Gastrocnemius medialis (tissue), 4 donors: ENCODE results near the gene CACNB1.

Experiments
- CTCF ChIP-seq, 5 experiments: fragments of 450-650 bp in 3 of 5; fragments of 200-600 bp in 2 of 5; sonication (generic) in 2 of 5; IDR thresholded peaks in 4 of 5; conservative IDR thresholded peaks in 1 of 5; 1 replicate in 4 of 5; 2 replicates in 1 of 5; pipeline ENCODE4 v1.5.1; 2016 to 2019; ENCODE audit warnings: antibody characterized with exemption in 5 of 5, mild to moderate bottlenecking in 3 of 5, moderate library complexity in 3 of 5
- POLR2A ChIP-seq, 2 donors: fragments of 450-650 bp; IDR thresholded peaks; one replicate each; pipeline ENCODE4 v1.6.1; 2017; ENCODE audit warnings: antibody characterized with exemption in 2 of 2, mild to moderate bottlenecking in 2 of 2, moderate library complexity in 2 of 2

- TF ChIP-seq CTCF (IDR thresholded peaks at IDR 0.05 in 4 of 5, conservative IDR thresholded peaks at IDR 0.05 in 1 of 5) = no peak
- no peak for TF ChIP-seq POLR2A (IDR thresholded peaks at IDR 0.05)
These were observed 56.2 kb downstream of the CACNB1 start for GRCh38 chr17:39141294-39141693.
